ENCODE data around the gene PGLYRP2. TPM values are rescaled to one million over a fixed set of nuclear protein-coding genes. Genes with fewer than 3 reads are reported as not detected.

The PGLYRP2 gene
- total RNA-seq, 1 donor from 2014 or later, result not detected

GRCh38 chr19:15445227-15445605, 34.1 kb downstream of the PGLYRP2 start:
- H3K36me3 Mint-ChIP-seq (ENCODE audit: low read depth, unreplicated experiment), result peaks cover 16% of the 10 kb centered on the region
- H3K4me1 Mint-ChIP-seq (ENCODE audit: low read depth, unreplicated experiment), result no peaks in the 10 kb centered on the region
- Histone ChIP-seq H4K20me1 (ENCODE audit: insufficient read depth, low read length) (no peaks in the 10 kb centered on the region), H3K4me2 (ENCODE audit: low read length) (no peak overlapping the region), H3K4me3 (ENCODE audit: insufficient read depth, low read depth, low read length) (no peak overlapping the region), H3K4me1 (ENCODE audit: insufficient read depth, low read length) (no peaks in the 10 kb centered on the region), H3K79me2 (ENCODE audit: insufficient read depth, low read length) (no peaks in the 10 kb centered on the region), H3K27ac (ENCODE audit: low read depth, low read length) (no peak overlapping the region), H3K9me3 (ENCODE audit: insufficient read depth, low read depth, low read length) (no peaks in the 10 kb centered on the region), H3K9ac (ENCODE audit: low read length) (no peak overlapping the region), H3K27me3 (ENCODE audit: insufficient read depth, low read length) (no peaks in the 10 kb centered on the region), H2AFZ (ENCODE audit: low read depth, low read length) (no peak overlapping the region), H3K36me3 (ENCODE audit: insufficient read depth, low read length) (no peaks in the 10 kb centered on the region)
- DNase-seq (ENCODE audit: low read depth), result no peak
- H3K9me3 Mint-ChIP-seq (ENCODE audit: unreplicated experiment), result no peaks in the 10 kb centered on the region
- no peak for TF ChIP-seq EZH2 (IDR thresholded peaks at IDR 0.05; ENCODE audit: insufficient read depth, low read length)
- TF ChIP-seq CTCF (IDR thresholded peaks at IDR 0.05; ENCODE audit: insufficient read depth, low read depth, low read length), result no peak
- no peak for FAIRE-seq
- no peak overlapping the region for H3K27ac Mint-ChIP-seq (ENCODE audit: unreplicated experiment)
- H3K27me3 Mint-ChIP-seq (ENCODE audit: low read depth, unreplicated experiment), result no peaks in the 10 kb centered on the region
- H3K4me3 Mint-ChIP-seq (ENCODE audit: unreplicated experiment), result no peak overlapping the region

DNA sequence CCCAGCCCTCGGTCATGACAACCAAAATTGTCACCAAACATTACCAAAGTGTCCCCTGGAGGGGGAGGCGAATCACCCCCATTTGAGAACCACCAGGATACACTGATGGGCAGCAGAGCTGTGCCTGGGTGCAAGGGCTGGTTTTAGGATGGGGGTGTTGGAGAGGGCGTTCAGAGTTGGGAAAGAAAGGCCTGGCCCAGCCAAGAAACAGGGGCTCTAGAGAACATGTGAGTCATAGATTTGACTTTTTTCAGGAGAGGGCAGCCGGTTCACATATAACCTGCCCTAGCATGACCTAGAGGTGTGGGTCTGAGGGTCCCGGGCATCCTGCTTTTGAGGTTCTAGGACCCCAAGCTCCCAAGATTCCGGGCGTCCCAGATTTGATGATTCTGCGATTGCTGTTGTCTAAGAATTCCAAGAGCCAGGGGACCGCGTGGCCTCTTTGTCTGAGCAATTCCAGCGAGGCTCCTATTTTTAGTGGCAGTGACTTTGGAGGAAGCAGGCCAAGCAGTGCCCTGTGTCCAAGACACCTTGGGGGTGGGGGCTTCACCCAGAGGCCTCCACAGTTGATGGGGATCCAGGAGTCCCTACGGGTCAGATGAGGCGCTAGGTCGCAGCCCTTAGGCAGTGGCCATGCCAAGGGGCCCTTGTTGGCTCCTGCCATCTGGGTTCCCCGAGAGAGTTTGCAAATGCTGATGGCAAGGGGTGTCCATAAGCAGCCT, 34.6 kb downstream of the PGLYRP2 start:
- no peaks in the 10 kb centered on the region for H3K9me3 Mint-ChIP-seq (ENCODE audit: unreplicated experiment)
- H3K4me1 Mint-ChIP-seq (ENCODE audit: low read depth, unreplicated experiment), result no peaks in the 10 kb centered on the region
- Histone ChIP-seq H3K4me3 (ENCODE audit: insufficient read depth, low read depth, low read length) (no peak overlapping the region), H3K36me3 (ENCODE audit: insufficient read depth, low read length) (no peaks in the 10 kb centered on the region), H2AFZ (ENCODE audit: low read depth, low read length) (no peak overlapping the region), H3K27me3 (ENCODE audit: insufficient read depth, low read length) (no peaks in the 10 kb centered on the region), H3K27ac (ENCODE audit: low read depth, low read length) (no peak overlapping the region), H3K79me2 (ENCODE audit: insufficient read depth, low read length) (no peaks in the 10 kb centered on the region), H3K4me1 (ENCODE audit: insufficient read depth, low read length) (no peaks in the 10 kb centered on the region), H3K9ac (ENCODE audit: low read length) (no peak overlapping the region), H3K4me2 (ENCODE audit: low read length) (no peak overlapping the region), H3K9me3 (ENCODE audit: insufficient read depth, low read depth, low read length) (no peaks in the 10 kb centered on the region), H4K20me1 (ENCODE audit: insufficient read depth, low read length) (no peaks in the 10 kb centered on the region)
- no peak for TF ChIP-seq EZH2 (IDR thresholded peaks at IDR 0.05; ENCODE audit: insufficient read depth, low read length)
- TF ChIP-seq CTCF (IDR thresholded peaks at IDR 0.05; ENCODE audit: insufficient read depth, low read depth, low read length), result no peak
- peaks cover 16% of the 10 kb centered on the region for H3K36me3 Mint-ChIP-seq (ENCODE audit: low read depth, unreplicated experiment)
- no peak for DNase-seq (ENCODE audit: low read depth)
- FAIRE-seq, result no peak
- H3K27ac Mint-ChIP-seq (ENCODE audit: unreplicated experiment), result no peak overlapping the region
- H3K4me3 Mint-ChIP-seq (ENCODE audit: unreplicated experiment), result no peak overlapping the region
- no peaks in the 10 kb centered on the region for H3K27me3 Mint-ChIP-seq (ENCODE audit: low read depth, unreplicated experiment)

- no peak overlapping the region for H3K27ac ChIP-seq (ENCODE audit: low read depth, low read length)
- H2AFZ ChIP-seq (ENCODE audit: low read depth, low read length), result no peak overlapping the region
- no peaks in the 10 kb centered on the region for H3K9me3 Mint-ChIP-seq (ENCODE audit: unreplicated experiment)
- no peak overlapping the region for H3K9ac ChIP-seq (ENCODE audit: low read length)
- H3K27ac Mint-ChIP-seq (ENCODE audit: unreplicated experiment), result no peak overlapping the region
- H3K36me3 ChIP-seq (ENCODE audit: insufficient read depth, low read length), result no peaks in the 10 kb centered on the region
- H4K20me1 ChIP-seq (ENCODE audit: insufficient read depth, low read length), result no peaks in the 10 kb centered on the region
- no peak overlapping the region for H3K4me3 Mint-ChIP-seq (ENCODE audit: unreplicated experiment)
- no peak for FAIRE-seq
- DNase-seq (ENCODE audit: low read depth), result no peak
- no peaks in the 10 kb centered on the region for H3K4me1 Mint-ChIP-seq (ENCODE audit: low read depth, unreplicated experiment)
- H3K4me2 ChIP-seq (ENCODE audit: low read length), result no peak overlapping the region
- TF ChIP-seq CTCF (IDR thresholded peaks at IDR 0.05; ENCODE audit: insufficient read depth, low read depth, low read length) (no peak), EZH2 (IDR thresholded peaks at IDR 0.05; ENCODE audit: insufficient read depth, low read length) (no peak)
- no peaks in the 10 kb centered on the region for H3K9me3 ChIP-seq (ENCODE audit: insufficient read depth, low read depth, low read length)
- H3K36me3 Mint-ChIP-seq (ENCODE audit: low read depth, unreplicated experiment), result peaks cover 16% of the 10 kb centered on the region
- no peaks in the 10 kb centered on the region for H3K79me2 ChIP-seq (ENCODE audit: insufficient read depth, low read length)
- no peaks in the 10 kb centered on the region for H3K27me3 Mint-ChIP-seq (ENCODE audit: low read depth, unreplicated experiment)
- no peaks in the 10 kb centered on the region for H3K4me1 ChIP-seq (ENCODE audit: insufficient read depth, low read length)
- H3K27me3 ChIP-seq (ENCODE audit: insufficient read depth, low read length), result no peaks in the 10 kb centered on the region
- H3K4me3 ChIP-seq (ENCODE audit: insufficient read depth, low read depth, low read length), result no peak overlapping the region
Measured at GRCh38 chr19:15443838-15444237, 35.5 kb downstream of the PGLYRP2 start.
